NB4 (cell line): ENCODE measurements around the gene HEBP1.

Source experiments
- DNase-seq: peaks from one replicate; pipeline ENCODE4 v3.0.0; 2010; ENCODE audit warnings: low read depth
- H3K4me3 ChIP-seq: one replicate; pipeline ENCODE4 v1.5.1; 2011; ENCODE audit warnings: mild to moderate bottlenecking, low read depth, low read length, moderate library complexity
- MYC ChIP-seq: IDR thresholded peaks from 2 replicates; pipeline ENCODE4 v1.6.1; 2011; ENCODE audit warnings: low read depth, low read length
- POLR2A ChIP-seq: IDR thresholded peaks from 2 replicates; pipeline ENCODE4 v1.6.1; 2011; ENCODE audit warnings: mild to moderate bottlenecking; ENCODE audit not compliant: insufficient read length; ENCODE audit errors: extremely low read depth
- TF ChIP-seq, protein P1 (sequence below): IDR thresholded peaks from 2 replicates; pipeline ENCODE4 v1.6.1; 2011; ENCODE audit warnings: low read depth, low read length
- TF ChIP-seq, protein P2 (sequence below): IDR thresholded peaks from one replicate; pipeline ENCODE4 v1.5.1; 2012; ENCODE audit warnings: low read depth, low read length

Gene HEBP1, protein sequence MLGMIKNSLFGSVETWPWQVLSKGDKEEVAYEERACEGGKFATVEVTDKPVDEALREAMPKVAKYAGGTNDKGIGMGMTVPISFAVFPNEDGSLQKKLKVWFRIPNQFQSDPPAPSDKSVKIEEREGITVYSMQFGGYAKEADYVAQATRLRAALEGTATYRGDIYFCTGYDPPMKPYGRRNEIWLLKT

DNA sequence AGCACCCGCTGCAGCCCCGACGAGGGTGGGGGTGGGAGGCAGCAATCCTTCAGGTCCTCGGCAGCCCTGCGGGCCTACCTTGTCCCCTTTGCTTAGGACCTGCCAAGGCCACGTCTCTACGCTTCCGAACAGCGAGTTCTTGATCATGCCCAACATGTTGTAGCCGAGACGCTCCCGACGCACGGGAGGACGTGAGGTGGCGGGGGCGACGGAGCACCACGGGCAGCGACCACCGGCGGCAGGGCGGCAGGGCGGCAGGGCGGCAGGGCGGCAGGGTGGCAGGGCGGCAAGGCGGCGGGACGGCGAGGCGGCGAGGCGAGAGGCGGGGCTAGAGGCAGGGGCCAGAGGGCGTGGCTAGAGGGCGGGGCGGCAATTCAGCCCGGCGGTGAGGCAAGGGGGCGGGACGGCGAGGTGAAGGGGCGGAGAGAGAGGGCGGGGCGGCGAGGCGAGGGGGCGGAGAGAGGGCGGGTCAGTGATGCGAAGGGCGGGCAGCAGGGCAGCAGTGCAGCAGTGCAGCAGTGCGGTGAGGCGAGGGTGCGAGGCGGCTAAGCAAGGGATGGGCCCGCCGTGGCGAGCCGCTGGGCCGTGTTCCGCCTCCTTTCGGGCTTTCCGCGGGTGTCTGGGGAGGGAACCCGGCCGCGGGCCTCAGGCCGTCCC is at the start of gene HEBP1:
TSS of gene HEBP1 (minus strand) at position 307 of the 657 bp plus-strand sequence. CDS start at position 156, 151 bp downstream.
- TF ChIP-seq MYC (peak; percentile 48; the same call in 1 of the 2 replicates), POLR2A (peak; percentile 67)
- TF ChIP-seq, protein P1, sequence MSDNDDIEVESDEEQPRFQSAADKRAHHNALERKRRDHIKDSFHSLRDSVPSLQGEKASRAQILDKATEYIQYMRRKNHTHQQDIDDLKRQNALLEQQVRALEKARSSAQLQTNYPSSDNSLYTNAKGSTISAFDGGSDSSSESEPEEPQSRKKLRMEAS = peak; percentile 38; the same call in 1 of the 2 replicates
- TF ChIP-seq, protein P2, sequence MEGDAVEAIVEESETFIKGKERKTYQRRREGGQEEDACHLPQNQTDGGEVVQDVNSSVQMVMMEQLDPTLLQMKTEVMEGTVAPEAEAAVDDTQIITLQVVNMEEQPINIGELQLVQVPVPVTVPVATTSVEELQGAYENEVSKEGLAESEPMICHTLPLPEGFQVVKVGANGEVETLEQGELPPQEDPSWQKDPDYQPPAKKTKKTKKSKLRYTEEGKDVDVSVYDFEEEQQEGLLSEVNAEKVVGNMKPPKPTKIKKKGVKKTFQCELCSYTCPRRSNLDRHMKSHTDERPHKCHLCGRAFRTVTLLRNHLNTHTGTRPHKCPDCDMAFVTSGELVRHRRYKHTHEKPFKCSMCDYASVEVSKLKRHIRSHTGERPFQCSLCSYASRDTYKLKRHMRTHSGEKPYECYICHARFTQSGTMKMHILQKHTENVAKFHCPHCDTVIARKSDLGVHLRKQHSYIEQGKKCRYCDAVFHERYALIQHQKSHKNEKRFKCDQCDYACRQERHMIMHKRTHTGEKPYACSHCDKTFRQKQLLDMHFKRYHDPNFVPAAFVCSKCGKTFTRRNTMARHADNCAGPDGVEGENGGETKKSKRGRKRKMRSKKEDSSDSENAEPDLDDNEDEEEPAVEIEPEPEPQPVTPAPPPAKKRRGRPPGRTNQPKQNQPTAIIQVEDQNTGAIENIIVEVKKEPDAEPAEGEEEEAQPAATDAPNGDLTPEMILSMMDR = no peak
- peak; percentile 91 for DNase-seq
- peak within 1 kb of the TSS; percentile 80 for H3K4me3 ChIP-seq

DNA sequence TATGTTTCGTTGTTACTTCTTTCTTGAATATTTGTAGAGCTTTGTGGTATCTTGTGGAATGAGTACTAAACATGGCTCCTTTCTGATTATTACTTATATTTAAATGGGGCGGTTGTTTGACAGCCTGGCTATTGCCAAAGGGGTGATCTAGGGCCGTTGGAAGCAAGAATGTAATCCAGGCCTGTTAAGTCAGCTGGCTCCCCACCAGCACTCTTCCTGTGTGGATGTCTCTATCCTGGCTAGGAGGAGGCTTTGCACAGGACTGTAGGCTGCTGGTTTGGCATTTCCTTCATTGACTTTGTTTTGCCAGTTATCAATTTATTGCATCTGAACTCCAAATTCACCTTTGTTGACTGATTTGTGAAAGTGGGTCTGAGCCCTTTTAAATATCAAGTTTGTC is 49.8 kb upstream of the HEBP1 start:
- DNase-seq = no peak
- H3K4me3 ChIP-seq = no peak overlapping the region
- no peak for TF ChIP-seq POLR2A
- TF ChIP-seq, protein P2 = no peak

- no peak overlapping the region for H3K4me3 ChIP-seq
- no peak for DNase-seq
- TF ChIP-seq POLR2A = no peak
- TF ChIP-seq, protein P2 = no peak
- TF ChIP-seq, protein P1 = no peak
- TF ChIP-seq MYC = no peak
Observed at GRCh38 chr12:13046964-13047363, 46.9 kb upstream of the HEBP1 start.

GRCh38 chr12:13045816-13046215 is 45.8 kb upstream of the HEBP1 start:
- peak overlapping the region; percentile 14 for H3K4me3 ChIP-seq
- no peak for TF ChIP-seq MYC
- TF ChIP-seq, protein P2 = no peak
- TF ChIP-seq, protein P1 = no peak
- no peak for DNase-seq

GRCh38 chr12:13044906-13045299 is 44.8 kb upstream of the HEBP1 start:
- no peak for DNase-seq
- peak overlapping the region; percentile 66 for H3K4me3 ChIP-seq
- no peak for TF ChIP-seq POLR2A
- TF ChIP-seq, protein P2 = no peak
- TF ChIP-seq MYC = no peak
- TF ChIP-seq, protein P1 = no peak
